ENCODE results near the gene HUWE1.

DNA sequence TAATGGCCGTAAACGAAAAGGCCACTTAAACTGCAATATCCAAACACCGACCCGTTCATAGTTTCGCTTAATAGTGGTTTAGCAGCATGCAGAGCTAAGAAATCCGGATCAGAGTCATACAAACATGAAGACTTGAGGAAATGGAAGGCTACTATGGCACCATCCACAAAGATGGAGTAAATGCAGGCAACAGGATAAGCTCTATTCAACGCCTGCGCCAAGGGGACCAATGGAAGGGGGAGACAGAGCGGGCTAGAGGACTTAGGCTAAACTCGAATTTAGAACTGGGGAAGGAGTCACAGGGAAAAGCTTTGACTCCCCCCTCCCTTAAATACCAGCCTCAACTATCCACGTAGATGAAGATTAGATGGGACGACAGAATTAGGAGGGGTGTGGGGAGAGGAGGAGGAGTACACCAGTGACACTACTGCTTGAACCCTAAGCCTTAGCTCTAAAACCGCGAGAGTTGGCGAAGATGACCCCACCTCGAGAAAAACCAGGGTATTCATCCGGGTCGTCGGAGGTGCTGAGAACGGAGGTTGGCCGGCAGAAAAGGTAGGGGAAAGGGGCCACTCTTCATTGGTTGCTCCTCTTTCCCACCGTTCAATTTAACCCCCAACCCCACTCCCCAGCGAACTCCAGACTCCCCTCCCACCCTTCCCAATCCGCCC lies 3.5 kb downstream of the HUWE1 start:
- no peak for TF ChIP-seq MAX (IDR thresholded peaks at IDR 0.05)
- TF ChIP-seq, protein P1, sequence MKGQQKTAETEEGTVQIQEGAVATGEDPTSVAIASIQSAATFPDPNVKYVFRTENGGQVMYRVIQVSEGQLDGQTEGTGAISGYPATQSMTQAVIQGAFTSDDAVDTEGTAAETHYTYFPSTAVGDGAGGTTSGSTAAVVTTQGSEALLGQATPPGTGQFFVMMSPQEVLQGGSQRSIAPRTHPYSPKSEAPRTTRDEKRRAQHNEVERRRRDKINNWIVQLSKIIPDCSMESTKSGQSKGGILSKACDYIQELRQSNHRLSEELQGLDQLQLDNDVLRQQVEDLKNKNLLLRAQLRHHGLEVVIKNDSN (IDR thresholded peaks at IDR 0.05) = no peak
- TF ChIP-seq CREB1 (IDR thresholded peaks at IDR 0.05; ENCODE audit: low read depth) = no peak
- TF ChIP-seq CEBPB (IDR thresholded peaks at IDR 0.05) = no peak
- no peak for TF ChIP-seq RAD21 (IDR thresholded peaks at IDR 0.05; ENCODE audit: low read depth)
- TF ChIP-seq, protein P2, sequence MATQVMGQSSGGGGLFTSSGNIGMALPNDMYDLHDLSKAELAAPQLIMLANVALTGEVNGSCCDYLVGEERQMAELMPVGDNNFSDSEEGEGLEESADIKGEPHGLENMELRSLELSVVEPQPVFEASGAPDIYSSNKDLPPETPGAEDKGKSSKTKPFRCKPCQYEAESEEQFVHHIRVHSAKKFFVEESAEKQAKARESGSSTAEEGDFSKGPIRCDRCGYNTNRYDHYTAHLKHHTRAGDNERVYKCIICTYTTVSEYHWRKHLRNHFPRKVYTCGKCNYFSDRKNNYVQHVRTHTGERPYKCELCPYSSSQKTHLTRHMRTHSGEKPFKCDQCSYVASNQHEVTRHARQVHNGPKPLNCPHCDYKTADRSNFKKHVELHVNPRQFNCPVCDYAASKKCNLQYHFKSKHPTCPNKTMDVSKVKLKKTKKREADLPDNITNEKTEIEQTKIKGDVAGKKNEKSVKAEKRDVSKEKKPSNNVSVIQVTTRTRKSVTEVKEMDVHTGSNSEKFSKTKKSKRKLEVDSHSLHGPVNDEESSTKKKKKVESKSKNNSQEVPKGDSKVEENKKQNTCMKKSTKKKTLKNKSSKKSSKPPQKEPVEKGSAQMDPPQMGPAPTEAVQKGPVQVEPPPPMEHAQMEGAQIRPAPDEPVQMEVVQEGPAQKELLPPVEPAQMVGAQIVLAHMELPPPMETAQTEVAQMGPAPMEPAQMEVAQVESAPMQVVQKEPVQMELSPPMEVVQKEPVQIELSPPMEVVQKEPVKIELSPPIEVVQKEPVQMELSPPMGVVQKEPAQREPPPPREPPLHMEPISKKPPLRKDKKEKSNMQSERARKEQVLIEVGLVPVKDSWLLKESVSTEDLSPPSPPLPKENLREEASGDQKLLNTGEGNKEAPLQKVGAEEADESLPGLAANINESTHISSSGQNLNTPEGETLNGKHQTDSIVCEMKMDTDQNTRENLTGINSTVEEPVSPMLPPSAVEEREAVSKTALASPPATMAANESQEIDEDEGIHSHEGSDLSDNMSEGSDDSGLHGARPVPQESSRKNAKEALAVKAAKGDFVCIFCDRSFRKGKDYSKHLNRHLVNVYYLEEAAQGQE (IDR thresholded peaks at IDR 0.05; ENCODE audit: low read depth) = no peak
- no peak for TF ChIP-seq EP300 (IDR thresholded peaks at IDR 0.05; ENCODE audit: borderline replicate concordance)
- no peak for TF ChIP-seq NFIC (IDR thresholded peaks at IDR 0.05)
- no peak for TF ChIP-seq ZBTB7A (IDR thresholded peaks at IDR 0.05; ENCODE audit: low read depth)
- TF ChIP-seq TCF12 (IDR thresholded peaks at IDR 0.05; ENCODE audit: low read depth) = no peak
- no peak for TF ChIP-seq TAF1 (IDR thresholded peaks at IDR 0.05; ENCODE audit: low read depth)
- TF ChIP-seq YY1 (IDR thresholded peaks at IDR 0.05; ENCODE audit: low read depth) = no peak
